Peyer's patch (tissue), 4 donors: ENCODE measurements around the gene MCTP1. TPM values are rescaled to one million over a fixed set of nuclear protein-coding genes. Genes with fewer than 3 reads are reported as not detected.

Source experiments
- DNase-seq, 3 donors: peaks; one replicate each; pipeline ENCODE4 v3.0.0-alpha.2; 2017 to 2019
- H3K27ac ChIP-seq, 4 donors: fragments of 200-600 bp; sonication (generic); one replicate each; pipeline ENCODE4 v1.5.1; 2016 to 2019
- H3K27me3 ChIP-seq, 2 donors: fragments of 200-600 bp; sonication (generic); one replicate each; pipeline ENCODE4 v1.5.1; 2019
- H3K36me3 ChIP-seq, 3 donors: fragments of 200-600 bp; sonication (generic); one replicate each; pipeline ENCODE4 v1.5.1; 2016 to 2019
- H3K4me1 ChIP-seq, 4 donors: fragments of 200-600 bp; sonication (generic); one replicate each; pipeline ENCODE4 v1.5.1; 2016 to 2019
- H3K4me3 ChIP-seq, 4 donors: fragments of 200-600 bp; sonication (generic); 1 replicate in 3 of 4; 2 replicates in 1 of 4; pipeline ENCODE4 v1.5.1; 2016 to 2019; ENCODE audit warnings: mild to moderate bottlenecking in 1 of 4
- H3K9me3 ChIP-seq, 4 donors: fragments of 200-600 bp; sonication (generic); one replicate each; pipeline ENCODE4 v1.5.1; 2016 to 2019; ENCODE audit warnings: mild to moderate bottlenecking in 1 of 4
- CTCF ChIP-seq, 6 experiments: fragments of 450-650 bp in 4 of 6; fragments of 200-600 bp in 2 of 6; sonication (generic) in 1 of 6; IDR thresholded peaks; one replicate each; pipeline ENCODE4 v1.5.1; 2017 to 2019; ENCODE audit warnings: antibody characterized with exemption in 6 of 6, mild to moderate bottlenecking in 3 of 6, moderate library complexity in 1 of 6
- POLR2A ChIP-seq, 2 donors: fragments of 450-650 bp; IDR thresholded peaks; one replicate each; pipeline ENCODE4 v1.5.1; 2017; ENCODE audit warnings: antibody characterized with exemption in 2 of 2, mild to moderate bottlenecking in 2 of 2, moderate library complexity in 2 of 2
- total RNA-seq, 4 donors: library from RNA; depleted of rRNA; stranded (reverse); fragments of >200 nt; gene quantifications; one replicate each; pipeline ENCODE4 v1.1.0, GENCODE V29; 2016

The MCTP1 gene
- total RNA-seq, 4 donors from 2014 or later, result 4.7 to 61.1 (median 11.3) TPM

DNA sequence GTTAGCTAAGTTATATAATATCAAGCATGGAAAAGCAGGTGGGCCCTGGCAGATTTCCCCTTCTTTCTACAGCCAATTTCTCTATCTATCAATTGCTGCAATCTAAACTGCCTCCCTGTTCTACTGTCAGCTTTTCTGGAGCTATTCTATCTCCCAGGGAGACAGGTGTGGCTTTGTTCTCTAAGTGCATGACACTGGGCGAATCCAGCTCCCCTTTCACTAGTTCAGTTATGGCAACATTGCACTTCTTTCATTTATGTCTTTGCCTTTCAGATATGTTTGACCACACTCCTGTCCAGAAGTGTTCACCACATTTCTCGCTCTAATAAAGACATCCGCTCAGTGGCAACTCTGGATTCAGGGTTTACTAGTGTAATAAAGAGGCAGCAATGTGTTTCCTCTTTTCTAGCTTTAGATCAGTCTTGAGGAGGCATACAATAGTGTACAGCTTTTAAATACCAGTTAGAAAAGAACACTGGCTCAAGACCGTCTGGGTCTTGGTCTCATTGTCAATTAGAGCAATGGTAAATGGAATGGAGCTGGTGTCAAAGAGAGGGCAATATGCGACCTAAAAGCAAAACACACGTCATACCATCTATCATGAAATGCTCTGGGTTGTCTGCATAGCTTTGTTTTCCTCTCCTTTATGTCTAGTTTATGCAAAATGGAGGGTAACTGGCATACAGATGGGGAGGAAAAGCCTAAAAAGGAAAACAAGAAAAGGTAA is 469.4 kb downstream of the MCTP1 start:
- Histone ChIP-seq H3K27ac (no peak overlapping the region), H3K4me3 (no peak overlapping the region), H3K4me1 (no peaks in the 10 kb centered on the region), H3K27me3 (no peaks in the 10 kb centered on the region), H3K9me3 (no peaks in the 10 kb centered on the region), H3K36me3 (no peaks in the 10 kb centered on the region)
- no peak for DNase-seq
- TF ChIP-seq CTCF (IDR thresholded peaks at IDR 0.05) (no peak), POLR2A (IDR thresholded peaks at IDR 0.05) (no peak)

- Histone ChIP-seq H3K36me3 (no peaks in the 10 kb centered on the region), H3K4me3 (no peak overlapping the region), H3K27ac (no peak overlapping the region), H3K27me3 (no peaks in the 10 kb centered on the region), H3K4me1 (no peaks in the 10 kb centered on the region), H3K9me3 (no peaks in the 10 kb centered on the region)
- DNase-seq, result no peak
- TF ChIP-seq POLR2A (IDR thresholded peaks at IDR 0.05) (no peak), CTCF (IDR thresholded peaks at IDR 0.05) (no peak)
Measured at GRCh38 chr5:94812232-94812631, 472.7 kb downstream of the MCTP1 start.

DNA sequence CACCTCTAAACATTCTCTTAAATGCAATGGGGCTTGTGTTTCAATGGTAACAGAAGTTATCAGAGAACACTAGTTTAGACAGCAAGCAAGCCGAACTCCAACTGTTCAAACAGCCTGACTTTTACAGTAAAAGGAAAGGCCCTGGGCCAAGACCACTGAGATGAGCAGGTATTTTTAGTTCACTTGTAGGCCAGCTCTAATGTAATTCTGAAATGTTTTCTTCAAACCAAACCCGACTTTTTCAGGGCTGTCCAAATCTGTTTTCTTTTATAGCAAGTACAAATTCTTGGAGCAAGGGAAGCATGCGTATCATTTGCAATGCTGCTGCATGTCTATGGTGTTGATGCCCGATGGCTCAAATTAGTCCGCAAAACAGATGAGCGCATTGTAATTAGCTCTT is 473.6 kb downstream of the MCTP1 start:
- no peak for DNase-seq
- Histone ChIP-seq H3K27ac (no peak overlapping the region), H3K36me3 (no peaks in the 10 kb centered on the region), H3K4me1 (no peaks in the 10 kb centered on the region), H3K9me3 (no peaks in the 10 kb centered on the region), H3K4me3 (no peak overlapping the region), H3K27me3 (no peaks in the 10 kb centered on the region)
- TF ChIP-seq CTCF (IDR thresholded peaks at IDR 0.05), result no peak
- no peak for TF ChIP-seq POLR2A (IDR thresholded peaks at IDR 0.05)

DNA sequence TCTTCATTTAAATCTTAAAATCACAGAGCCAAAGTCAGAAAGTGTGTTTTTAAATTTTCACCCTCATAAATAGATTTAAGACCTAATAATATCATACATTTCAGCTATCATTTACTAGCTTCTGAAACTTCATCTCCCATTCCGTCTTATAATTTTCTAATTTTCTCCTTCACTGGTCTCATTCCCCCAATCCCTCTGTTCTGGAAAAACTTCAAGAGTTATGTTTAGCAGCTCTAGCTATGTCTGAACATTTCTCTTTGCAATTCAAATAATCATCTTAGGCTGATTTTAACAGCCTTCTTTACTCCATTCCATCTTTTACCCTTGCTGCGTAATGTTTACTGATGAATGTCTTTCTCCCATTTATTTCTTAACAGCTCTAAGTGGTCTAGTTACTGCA is 474.0 kb downstream of the MCTP1 start:
- H3K27me3 ChIP-seq, result no peaks in the 10 kb centered on the region
- no peak for DNase-seq
- H3K4me3 ChIP-seq, result no peak overlapping the region
- TF ChIP-seq POLR2A (IDR thresholded peaks at IDR 0.05) (no peak), CTCF (IDR thresholded peaks at IDR 0.05) (no peak)
- H3K36me3 ChIP-seq, result no peaks in the 10 kb centered on the region
- no peaks in the 10 kb centered on the region for H3K9me3 ChIP-seq
- H3K4me1 ChIP-seq, result no peaks in the 10 kb centered on the region
- no peak overlapping the region for H3K27ac ChIP-seq

GRCh38 chr5:94810281-94810680 is 474.6 kb downstream of the MCTP1 start:
- no peak for DNase-seq
- H3K36me3 ChIP-seq, result no peaks in the 10 kb centered on the region
- no peaks in the 10 kb centered on the region for H3K27me3 ChIP-seq
- no peak overlapping the region for H3K27ac ChIP-seq
- no peak overlapping the region for H3K4me3 ChIP-seq
- H3K4me1 ChIP-seq, result no peaks in the 10 kb centered on the region
- no peak for TF ChIP-seq POLR2A (IDR thresholded peaks at IDR 0.05)
- no peak for TF ChIP-seq CTCF (IDR thresholded peaks at IDR 0.05)
- no peaks in the 10 kb centered on the region for H3K9me3 ChIP-seq

GRCh38 chr5:94808497-94808896 is 476.4 kb downstream of the MCTP1 start:
- no peaks in the 10 kb centered on the region for H3K9me3 ChIP-seq
- TF ChIP-seq POLR2A (IDR thresholded peaks at IDR 0.05) (no peak), CTCF (IDR thresholded peaks at IDR 0.05) (no peak)

More at GRCh38 chr5:94808497-94808896, 476.4 kb downstream of the MCTP1 start:
- Histone ChIP-seq H3K27me3 (no peaks in the 10 kb centered on the region), H3K36me3 (no peaks in the 10 kb centered on the region), H3K4me1 (no peaks in the 10 kb centered on the region), H3K4me3 (no peak overlapping the region), H3K27ac (no peak overlapping the region)
- no peak for DNase-seq
